ENCODE results near the gene RASSF10.

DNA sequence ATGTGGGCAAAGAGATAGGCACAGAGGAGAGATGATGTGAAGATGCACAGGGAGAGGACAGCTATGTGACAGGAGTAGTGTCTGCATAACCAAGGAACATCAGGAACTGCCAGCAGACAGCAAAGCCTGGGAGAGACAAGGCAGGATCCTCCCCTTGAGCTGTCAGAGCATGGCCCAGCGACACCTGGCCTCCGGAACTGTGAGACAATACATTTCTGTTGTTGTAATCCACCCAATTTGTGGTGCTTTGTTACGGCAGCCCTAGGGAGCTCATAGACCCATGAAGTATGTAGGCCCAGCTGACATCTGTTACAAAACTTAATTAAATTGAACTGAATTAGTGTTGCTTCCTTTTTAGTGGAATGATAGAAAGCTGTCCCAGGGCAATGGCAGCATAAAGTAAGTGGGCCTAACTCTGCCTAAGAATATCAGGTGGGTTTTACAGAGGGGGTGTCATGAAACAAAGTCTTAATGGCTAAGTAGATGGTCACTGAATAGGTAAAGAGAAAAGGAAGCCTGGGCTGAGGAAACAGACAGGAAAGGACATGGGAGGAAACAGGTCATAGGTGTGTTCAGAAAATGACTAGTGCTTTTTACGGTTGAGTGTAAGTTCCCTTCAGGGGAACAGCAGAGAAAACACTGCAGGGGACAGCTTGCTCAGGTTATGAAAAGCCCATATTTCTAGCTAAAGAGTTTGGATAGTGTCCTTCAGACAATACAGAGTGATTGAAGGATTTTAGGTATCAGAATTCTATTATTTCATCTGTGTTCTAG, 24.8 kb downstream of the RASSF10 start:
- TF ChIP-seq ETV6 (CRISPR knock-in tag; IDR thresholded peaks at IDR 0.05) (no peak), TP53 (CRISPR knock-in tag; IDR thresholded peaks at IDR 0.05) (no peak), NFYB (CRISPR knock-in tag; conservative IDR thresholded peaks at IDR 0.05; ENCODE audit: low read depth) (no peak), GABPB1 (CRISPR knock-in tag; IDR thresholded peaks at IDR 0.05) (no peak), ATF2 (CRISPR knock-in tag; IDR thresholded peaks at IDR 0.05; ENCODE audit: borderline replicate concordance, low read depth) (no peak)
- TF ChIP-seq, protein P1, sequence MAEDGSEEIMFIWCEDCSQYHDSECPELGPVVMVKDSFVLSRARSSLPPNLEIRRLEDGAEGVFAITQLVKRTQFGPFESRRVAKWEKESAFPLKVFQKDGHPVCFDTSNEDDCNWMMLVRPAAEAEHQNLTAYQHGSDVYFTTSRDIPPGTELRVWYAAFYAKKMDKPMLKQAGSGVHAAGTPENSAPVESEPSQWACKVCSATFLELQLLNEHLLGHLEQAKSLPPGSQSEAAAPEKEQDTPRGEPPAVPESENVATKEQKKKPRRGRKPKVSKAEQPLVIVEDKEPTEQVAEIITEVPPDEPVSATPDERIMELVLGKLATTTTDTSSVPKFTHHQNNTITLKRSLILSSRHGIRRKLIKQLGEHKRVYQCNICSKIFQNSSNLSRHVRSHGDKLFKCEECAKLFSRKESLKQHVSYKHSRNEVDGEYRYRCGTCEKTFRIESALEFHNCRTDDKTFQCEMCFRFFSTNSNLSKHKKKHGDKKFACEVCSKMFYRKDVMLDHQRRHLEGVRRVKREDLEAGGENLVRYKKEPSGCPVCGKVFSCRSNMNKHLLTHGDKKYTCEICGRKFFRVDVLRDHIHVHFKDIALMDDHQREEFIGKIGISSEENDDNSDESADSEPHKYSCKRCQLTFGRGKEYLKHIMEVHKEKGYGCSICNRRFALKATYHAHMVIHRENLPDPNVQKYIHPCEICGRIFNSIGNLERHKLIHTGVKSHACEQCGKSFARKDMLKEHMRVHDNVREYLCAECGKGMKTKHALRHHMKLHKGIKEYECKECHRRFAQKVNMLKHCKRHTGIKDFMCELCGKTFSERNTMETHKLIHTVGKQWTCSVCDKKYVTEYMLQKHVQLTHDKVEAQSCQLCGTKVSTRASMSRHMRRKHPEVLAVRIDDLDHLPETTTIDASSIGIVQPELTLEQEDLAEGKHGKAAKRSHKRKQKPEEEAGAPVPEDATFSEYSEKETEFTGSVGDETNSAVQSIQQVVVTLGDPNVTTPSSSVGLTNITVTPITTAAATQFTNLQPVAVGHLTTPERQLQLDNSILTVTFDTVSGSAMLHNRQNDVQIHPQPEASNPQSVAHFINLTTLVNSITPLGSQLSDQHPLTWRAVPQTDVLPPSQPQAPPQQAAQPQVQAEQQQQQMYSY (CRISPR knock-in tag; IDR thresholded peaks at IDR 0.05), result no peak
- TF ChIP-seq, protein P2, sequence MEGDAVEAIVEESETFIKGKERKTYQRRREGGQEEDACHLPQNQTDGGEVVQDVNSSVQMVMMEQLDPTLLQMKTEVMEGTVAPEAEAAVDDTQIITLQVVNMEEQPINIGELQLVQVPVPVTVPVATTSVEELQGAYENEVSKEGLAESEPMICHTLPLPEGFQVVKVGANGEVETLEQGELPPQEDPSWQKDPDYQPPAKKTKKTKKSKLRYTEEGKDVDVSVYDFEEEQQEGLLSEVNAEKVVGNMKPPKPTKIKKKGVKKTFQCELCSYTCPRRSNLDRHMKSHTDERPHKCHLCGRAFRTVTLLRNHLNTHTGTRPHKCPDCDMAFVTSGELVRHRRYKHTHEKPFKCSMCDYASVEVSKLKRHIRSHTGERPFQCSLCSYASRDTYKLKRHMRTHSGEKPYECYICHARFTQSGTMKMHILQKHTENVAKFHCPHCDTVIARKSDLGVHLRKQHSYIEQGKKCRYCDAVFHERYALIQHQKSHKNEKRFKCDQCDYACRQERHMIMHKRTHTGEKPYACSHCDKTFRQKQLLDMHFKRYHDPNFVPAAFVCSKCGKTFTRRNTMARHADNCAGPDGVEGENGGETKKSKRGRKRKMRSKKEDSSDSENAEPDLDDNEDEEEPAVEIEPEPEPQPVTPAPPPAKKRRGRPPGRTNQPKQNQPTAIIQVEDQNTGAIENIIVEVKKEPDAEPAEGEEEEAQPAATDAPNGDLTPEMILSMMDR (IDR thresholded peaks at IDR 0.05), result no peak
